NCI-H2196 (cell line): ENCODE data around the gene PLAC8.
A peak's percentile ranks its signal among the peaks of the same experiment; 100 is the strongest.
"Not testable (repeated sequence)": the region's sequence is repeated elsewhere in the genome, so short reads cannot be mapped to it uniquely, and the experiment has no call there.

Experiments used
- DNase-seq: peaks from one replicate; lab custom pipeline; 2025; ENCODE audit not compliant: unreplicated experiment; lab: John Stamatoyannopoulos, UW

Gene PLAC8

GRCh38 chr4:83074086-83074704 lies 40.3 kb downstream of the PLAC8 start:
- peak; percentile 27 for DNase-seq

- no peak for DNase-seq
Measured at GRCh38 chr4:83071116-83071515, 43.4 kb downstream of the PLAC8 start.

- no peak for DNase-seq
Measured at GRCh38 chr4:83067058-83067639, 47.4 kb downstream of the PLAC8 start.

- DNase-seq: no peak
Measured at GRCh38 chr4:83065266-83065665, 49.3 kb downstream of the PLAC8 start.

- DNase-seq: no peak
Measured at GRCh38 chr4:83062739-83063138, 51.8 kb downstream of the PLAC8 start.

GRCh38 chr4:83054928-83055327 lies 59.6 kb downstream of the PLAC8 start:
- no peak for DNase-seq

- DNase-seq: not testable (repeated sequence)
Measured at GRCh38 chr4:83048781-83049180, 65.7 kb downstream of the PLAC8 start.

GRCh38 chr4:83046693-83047473 lies 67.6 kb downstream of the PLAC8 start:
- DNase-seq: no peak

- DNase-seq: no peak
Measured at GRCh38 chr4:83043801-83044407, 70.6 kb downstream of the PLAC8 start.

GRCh38 chr4:83043157-83043556 lies 71.4 kb downstream of the PLAC8 start:
- not testable (repeated sequence) for DNase-seq

- DNase-seq: no peak
Measured at GRCh38 chr4:83040269-83040668, 74.3 kb downstream of the PLAC8 start.
